DND-41 (cell line): ENCODE data around the gene TSKS.

ENCODE experiments used
- CTCF ChIP-seq: IDR thresholded peaks from 2 replicates; pipeline ENCODE4 v1.5.1; 2012; ENCODE audit warnings: borderline replicate concordance, low read length, moderate library complexity, mild to moderate bottlenecking; ENCODE audit not compliant: poor library complexity, severe bottlenecking; ENCODE audit errors: extremely low read depth
- EZH2 ChIP-seq: IDR thresholded peaks from 3 replicates; pipeline ENCODE4 v1.6.1; 2012; ENCODE audit warnings: borderline replicate concordance, low read depth, mild to moderate bottlenecking, moderate library complexity, low read length, inconsistent platforms; ENCODE audit not compliant: severe bottlenecking

GRCh38 chr19:49779731-49780555 is 16.8 kb upstream of the TSKS start:
- TF ChIP-seq CTCF: no peak
- TF ChIP-seq EZH2: no peak
